OCI-LY1 (cell line): Measurements from ENCODE around the gene FLVCR1.

Experiments used
- CTCF ChIP-seq: fragments of 200-600 bp; sonication (generic), shearing (Covaris generic); IDR thresholded peaks from 2 replicates; pipeline ENCODE4 v1.5.1; 2017; ENCODE audit warnings: mild to moderate bottlenecking, antibody characterized with exemption, low read length, moderate library complexity, mixed read lengths
- EZH2 ChIP-seq: fragments of 200-600 bp; sonication (generic), shearing (Covaris generic); IDR thresholded peaks from 2 replicates; pipeline ENCODE4 v1.8.0; 2017; ENCODE audit warnings: borderline replicate concordance, mixed run types, mild to moderate bottlenecking, antibody characterized with exemption, low read length, moderate library complexity, mixed read lengths

- no peak for TF ChIP-seq CTCF
- TF ChIP-seq EZH2: no peak
Measured at GRCh38 chr1:212820969-212821368, 37.1 kb upstream of the FLVCR1 start.
